GM13977 (cell line): Measurements from ENCODE around the gene DRGX.

ENCODE experiments used
- DNase-seq: peaks from one replicate; pipeline ENCODE4 v3.0.0; 2012; ENCODE audit warnings: low spot score
- in situ Hi-C: fragments of 300-500 bp; cut with MboI; formaldehyde crosslinking; loops from one replicate; pipeline ENCODE4 v1.12.0; 2022; ENCODE audit warnings: low sequenced_read_pairs, low pct_unique_long_range_greater_than_20kb, mixed read lengths, inconsistent platforms; ENCODE audit not compliant: unreplicated experiment
- TF ChIP-seq, protein P1 (sequence below): IDR thresholded peaks from 2 replicates; pipeline ENCODE4 v1.5.1; 2012; ENCODE audit warnings: mild to moderate bottlenecking, control low read depth; ENCODE audit not compliant: insufficient read depth; ENCODE audit errors: extremely low read depth, missing control alignments

DRGX gene

DNA sequence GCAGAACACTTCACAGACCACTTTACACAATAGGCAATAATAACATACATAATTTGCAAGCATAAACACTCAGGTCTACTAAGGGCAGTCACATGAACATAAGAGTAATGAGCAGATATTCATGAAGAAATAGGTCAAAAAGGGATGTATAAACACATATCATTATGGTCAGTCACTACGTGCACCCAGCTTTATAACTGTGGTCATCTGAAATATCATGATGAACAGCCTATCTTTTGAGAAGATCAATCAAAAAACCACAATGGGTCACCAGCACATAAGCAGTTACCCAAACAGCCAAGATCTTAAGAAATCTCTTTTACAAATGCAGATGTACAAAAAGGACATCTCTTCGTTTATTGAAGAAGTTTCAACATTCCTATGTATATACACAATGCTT, 35.5 kb upstream of the DRGX start:
- in situ Hi-C loops: no loop called here
- TF ChIP-seq, protein P1, sequence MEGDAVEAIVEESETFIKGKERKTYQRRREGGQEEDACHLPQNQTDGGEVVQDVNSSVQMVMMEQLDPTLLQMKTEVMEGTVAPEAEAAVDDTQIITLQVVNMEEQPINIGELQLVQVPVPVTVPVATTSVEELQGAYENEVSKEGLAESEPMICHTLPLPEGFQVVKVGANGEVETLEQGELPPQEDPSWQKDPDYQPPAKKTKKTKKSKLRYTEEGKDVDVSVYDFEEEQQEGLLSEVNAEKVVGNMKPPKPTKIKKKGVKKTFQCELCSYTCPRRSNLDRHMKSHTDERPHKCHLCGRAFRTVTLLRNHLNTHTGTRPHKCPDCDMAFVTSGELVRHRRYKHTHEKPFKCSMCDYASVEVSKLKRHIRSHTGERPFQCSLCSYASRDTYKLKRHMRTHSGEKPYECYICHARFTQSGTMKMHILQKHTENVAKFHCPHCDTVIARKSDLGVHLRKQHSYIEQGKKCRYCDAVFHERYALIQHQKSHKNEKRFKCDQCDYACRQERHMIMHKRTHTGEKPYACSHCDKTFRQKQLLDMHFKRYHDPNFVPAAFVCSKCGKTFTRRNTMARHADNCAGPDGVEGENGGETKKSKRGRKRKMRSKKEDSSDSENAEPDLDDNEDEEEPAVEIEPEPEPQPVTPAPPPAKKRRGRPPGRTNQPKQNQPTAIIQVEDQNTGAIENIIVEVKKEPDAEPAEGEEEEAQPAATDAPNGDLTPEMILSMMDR: no peak
- DNase-seq: no peak

DNA sequence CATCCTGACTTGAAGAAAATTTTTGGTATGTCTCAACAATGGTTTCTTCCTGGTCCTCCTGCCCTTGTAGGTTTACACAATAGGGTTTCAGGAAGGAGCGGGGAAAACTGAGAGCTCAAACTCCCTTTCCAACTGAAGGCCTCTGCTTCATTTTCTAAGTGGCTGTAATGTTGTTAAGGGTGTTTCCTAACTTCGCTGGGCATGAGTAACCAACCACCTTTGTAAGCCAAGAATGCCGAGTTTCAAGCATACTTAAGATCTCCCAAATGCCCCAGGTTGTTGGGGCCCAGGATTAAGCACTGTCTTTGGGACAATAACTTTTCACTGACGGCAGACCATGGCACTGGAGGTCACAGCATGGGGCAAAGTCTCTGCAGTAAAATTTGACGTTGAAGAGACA, 33.6 kb upstream of the DRGX start:
- in situ Hi-C loops: no loop called here
- TF ChIP-seq, protein P1: no peak
- no peak for DNase-seq

DNA sequence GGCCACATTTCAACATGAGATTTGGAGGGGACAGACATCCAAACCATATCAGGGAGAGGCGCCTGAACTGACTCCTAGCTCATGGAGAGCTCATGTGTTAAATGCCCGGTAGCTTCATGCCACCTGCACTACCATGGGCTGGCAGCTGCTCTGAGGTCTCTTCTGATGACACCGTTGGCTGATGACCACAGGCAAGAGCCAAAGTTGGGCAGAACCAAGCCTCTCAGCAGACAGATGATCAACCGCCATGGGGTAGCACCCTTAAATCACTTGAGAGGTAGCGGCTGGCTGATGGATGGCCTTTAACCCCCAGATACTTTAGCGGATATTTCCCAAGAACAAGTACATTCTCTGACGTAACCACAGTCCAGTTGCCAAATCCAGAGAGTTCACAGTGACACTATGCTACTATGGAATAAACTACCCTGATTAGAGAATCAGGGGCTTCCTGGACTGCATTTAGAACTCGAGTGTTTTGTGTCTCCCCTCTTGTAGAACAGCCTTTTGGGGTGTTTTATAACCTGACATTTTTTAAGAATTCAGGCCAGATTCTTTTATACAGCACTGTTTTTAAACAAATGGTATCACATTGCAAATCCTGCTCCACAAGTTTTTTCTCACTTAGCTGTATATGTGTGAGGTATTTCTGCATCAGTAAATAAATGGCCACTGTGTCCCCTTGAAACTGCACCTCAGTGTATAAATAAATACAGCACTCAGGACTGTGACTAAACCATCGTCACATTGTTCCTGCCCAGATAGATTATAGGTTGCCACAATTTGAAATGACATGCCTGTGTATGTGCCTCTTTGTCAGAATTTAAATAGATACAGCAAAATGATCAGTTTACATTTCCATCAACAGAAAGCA, 30.8 kb upstream of the DRGX start:
- in situ Hi-C loops: no loop called here
- TF ChIP-seq, protein P1: no peak
- no peak for DNase-seq

DNA sequence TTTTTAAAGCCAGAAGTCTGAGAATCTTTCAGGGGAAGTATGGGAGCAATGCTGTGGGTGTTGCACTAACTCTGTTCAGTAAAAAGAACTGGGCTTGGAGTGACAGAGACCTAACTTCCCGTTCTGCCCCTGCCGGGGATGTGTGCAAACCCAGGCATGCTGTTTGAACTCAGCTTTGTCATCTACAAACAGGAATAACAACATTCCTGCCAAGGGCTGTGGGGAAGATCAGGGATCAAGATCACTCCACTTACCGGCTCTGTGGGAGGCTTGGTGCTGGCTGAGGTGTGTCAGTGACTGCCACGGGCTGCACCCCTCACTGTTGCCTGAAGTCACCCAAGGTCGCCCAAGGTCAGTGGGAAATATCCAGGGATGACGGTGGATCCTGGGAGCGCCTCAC, 23.1 kb upstream of the DRGX start:
- no peak for DNase-seq
- in situ Hi-C loops: no loop called here
- TF ChIP-seq, protein P1: no peak

DNA sequence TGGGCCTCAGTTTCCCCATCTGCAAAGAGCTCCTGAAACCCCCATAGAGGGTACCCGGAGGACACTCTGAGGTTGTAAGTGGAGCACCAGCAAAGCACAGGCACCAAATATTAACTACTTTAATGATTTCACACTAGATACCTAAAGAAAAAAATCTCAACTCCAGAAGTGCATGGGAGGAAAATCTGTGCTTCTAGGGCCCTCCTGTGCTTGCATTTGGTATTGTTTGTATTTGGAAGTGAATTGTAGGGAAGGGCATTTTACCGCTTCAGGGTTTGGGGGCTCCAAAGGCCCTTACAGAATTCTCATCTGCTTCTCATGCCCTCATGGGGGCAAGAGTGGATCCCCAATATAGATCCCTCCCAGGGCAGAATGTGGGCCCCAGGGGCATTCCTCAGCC, 22.4 kb upstream of the DRGX start:
- TF ChIP-seq, protein P1: no peak
- DNase-seq: peak; percentile 9
- in situ Hi-C loops: no loop called here

DNA sequence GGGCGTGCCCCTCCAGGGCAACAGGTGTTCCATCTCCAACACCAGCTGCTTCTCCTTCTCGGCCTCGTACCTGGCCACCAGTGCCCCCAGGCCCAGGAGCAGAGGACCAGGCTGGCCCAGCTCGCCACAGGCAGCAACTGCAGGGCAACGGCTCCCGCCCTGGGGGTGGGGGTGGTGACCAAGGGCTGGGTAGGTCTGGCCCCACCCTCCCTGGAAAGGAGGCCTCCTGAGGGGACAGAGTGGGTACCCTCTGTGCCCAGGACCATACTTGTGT, 22.1 kb upstream of the DRGX start:
- in situ Hi-C loops: no loop called here
- no peak for DNase-seq
- TF ChIP-seq, protein P1: no peak
